NT2/D1 (cell line): Measurements from ENCODE around the gene SYNPO2L.

ENCODE experiments used
- YY1 ChIP-seq: IDR thresholded peaks from 2 replicates; pipeline ENCODE4 v1.6.1; 2011; ENCODE audit not compliant: insufficient read length, insufficient read depth
- ZNF274 ChIP-seq: IDR thresholded peaks from 2 replicates; pipeline ENCODE4 v1.6.1; 2011; ENCODE audit warnings: mild to moderate bottlenecking, low read depth, low read length

GRCh38 chr10:73641328-73642060, 14.3 kb downstream of the SYNPO2L start, which contains the start of gene MYOZ1:
- TF ChIP-seq YY1 (no peak), ZNF274 (no peak)
